ENCODE results near the gene SLC22A4.
A peak's percentile ranks its signal among the peaks of the same experiment; 100 is the strongest.

Gene SLC22A4

DNA sequence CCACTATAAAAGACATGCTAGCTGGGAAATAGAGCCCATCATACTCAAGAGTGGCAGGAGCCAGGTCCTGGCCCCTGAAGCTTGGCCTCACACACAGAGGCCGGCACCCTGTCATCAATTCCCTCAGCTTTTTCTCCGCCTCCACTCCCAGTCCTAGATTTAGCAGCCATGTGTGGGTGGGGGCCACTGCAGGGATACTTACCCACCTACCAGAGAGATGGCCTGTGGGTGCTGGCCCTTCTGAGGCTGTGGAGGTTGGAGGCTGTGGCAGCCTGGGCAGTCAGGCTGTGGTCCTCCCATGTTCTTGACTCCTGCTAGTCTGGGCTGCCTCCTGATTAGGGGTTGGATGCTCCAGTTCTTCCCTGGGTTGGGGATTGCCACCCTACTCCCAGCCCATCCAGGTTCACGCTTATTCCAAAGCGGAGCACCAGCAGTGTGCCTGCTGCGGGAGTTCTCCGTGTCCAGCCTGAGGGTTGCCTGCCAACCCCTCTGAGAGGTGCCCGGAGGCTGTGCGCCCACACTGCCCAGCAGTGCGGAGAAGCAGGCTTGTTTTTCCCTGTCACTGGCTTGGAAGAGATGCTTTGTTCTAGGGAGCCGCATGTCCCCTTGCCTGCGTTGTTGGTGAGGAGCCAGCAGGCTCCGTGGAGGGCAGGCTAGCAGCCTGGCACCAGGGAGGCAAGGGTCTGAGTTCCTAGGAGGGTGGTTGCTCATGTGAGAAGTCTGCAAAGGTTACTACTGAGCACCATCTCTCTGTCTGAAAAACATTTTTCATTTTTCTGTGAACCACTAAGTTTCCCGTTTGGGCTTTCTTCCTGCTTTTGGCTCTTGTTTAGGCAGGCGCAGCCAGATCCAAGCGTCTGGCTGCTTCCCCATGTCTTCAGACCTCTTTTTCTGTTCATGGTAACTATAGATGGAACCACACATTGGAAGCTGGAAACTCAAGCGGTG, 82.8 kb downstream of the SLC22A4 start:
- no peak for ATAC-seq

DNA sequence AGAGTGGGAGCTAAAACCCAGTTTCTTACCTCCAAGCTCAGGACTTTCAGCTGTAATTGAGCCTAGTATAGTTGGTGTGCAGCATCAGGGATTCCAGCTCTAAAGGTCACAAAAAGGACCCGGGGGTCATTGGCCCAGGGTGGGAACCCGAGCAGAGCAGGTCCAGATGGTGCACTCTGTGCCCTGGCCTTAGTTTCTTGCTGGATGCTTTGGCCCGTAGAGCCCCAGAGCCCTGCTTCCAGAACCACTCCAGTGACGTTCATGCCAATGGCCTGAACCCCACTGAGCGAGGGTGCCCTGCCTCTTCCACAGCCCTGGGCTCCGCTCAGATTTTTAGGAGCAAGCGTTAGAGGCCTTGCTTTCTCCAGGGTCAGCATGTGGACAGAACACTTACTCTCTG, 83.5 kb downstream of the SLC22A4 start:
- ATAC-seq, result no peak

DNA sequence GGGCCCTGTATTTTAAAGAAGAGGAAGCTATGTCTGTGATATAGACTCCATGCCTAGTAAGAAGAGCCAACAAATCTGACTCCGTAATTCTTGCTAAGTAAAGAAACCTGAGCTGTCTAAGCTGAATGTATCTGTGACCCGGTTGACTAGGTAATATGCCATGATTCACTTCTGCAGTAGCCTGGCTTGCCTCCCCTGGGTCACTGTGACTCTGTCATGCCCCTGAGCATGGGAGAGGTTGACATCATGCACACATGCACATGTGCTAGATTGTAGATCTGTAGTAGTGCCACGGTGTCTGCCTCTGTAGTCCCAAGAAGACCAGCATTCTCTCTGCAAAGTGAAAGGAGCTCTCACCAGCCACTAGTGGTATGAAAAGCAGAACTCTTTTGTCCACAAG, 84.4 kb downstream of the SLC22A4 start:
- no peak for ATAC-seq

DNA sequence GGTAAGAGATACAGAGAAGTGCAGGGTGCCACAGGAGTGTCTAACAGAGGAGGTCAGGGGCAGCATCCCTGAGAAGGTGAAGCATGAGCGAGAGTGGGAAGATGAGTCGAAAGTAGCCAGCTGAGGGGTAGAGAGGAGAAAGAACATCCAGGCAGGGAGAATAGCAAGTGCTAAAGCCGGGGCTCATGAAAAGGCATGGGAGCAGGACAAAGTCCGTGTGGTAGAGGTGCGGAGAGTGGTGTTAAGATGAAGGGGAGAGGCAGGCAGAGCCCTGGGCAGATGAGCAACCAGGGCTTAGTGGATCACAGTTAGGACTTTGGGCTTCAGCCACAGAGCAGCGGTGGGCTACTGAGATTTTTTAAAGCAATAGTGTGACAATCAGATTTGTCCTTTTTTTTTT, 85.9 kb downstream of the SLC22A4 start:
- no peak for ATAC-seq

DNA sequence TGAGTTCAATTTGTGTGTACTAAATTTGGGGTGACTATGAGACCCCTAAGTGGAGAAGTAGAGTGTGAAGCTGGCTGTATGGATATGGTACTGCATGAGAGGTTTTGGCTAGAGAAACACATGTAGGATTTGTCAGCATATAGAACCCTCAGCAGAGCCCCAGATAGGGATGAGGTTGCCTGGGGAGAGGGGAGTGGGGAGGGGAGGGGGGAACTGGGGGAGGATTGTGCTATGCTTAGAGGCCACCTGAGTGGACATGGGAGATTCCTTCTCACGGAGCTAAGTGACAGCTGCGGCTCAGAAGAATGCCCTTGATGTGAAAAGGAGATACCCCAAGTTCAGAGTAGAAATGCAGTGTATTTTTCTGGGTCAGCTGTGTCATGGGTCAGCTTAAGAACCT, 86.5 kb downstream of the SLC22A4 start:
- ATAC-seq, result no peak

DNA sequence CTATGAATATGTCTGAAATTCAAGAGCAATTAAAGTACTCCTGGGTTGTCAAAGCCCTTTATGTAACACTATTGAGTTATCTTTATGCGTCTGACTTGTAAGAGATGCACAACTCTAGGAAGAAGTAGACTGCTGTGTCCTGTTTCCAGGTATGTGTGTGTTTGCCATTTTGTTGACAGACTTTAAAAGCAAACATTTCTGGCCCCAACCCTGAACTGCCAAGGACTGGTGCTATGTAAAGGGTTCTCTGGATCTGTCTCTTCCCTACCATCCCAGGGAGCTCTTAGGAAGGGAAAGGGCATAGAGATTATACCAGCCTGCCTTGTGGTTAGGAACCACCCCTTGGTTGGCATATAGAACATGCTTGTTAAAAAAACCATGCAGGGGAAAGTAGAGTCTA, 87.4 kb downstream of the SLC22A4 start:
- no peak for ATAC-seq

DNA sequence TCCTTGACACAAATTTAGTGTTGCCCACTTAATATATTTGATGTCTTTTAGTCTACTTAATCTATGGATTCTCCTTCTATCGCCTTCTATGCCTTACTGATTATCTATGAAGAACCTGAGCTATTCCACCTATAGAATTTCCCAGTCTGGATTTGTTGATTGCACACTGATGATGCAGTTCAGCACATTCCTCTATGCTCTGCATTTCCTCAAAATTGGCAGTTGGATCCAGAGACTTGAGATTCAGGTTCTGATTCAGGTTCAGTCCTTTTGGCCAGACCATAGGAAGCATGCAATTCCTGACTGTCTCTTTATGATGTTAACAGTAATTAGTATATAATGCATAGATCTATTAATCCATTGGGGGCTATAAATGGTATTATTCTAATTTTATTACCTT, 89.1 kb downstream of the SLC22A4 start:
- ATAC-seq, result no peak

DNA sequence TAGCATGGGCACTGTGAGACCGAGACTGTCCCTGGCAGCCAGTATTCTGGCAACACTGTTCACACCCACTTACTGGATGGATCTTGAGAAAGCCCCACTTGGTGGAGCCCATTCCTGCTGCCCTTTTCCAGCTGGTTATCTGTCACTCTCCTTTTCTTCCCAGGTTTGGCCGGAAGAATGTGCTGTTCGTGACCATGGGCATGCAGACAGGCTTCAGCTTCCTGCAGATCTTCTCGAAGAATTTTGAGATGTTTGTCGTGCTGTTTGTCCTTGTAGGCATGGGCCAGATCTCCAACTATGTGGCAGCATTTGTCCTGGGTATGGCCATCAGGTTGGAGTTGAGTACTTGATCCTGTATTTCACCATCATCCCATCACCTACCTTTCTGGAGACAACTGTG, 89.8 kb downstream of the SLC22A4 start:
- no peak for ATAC-seq

DNA sequence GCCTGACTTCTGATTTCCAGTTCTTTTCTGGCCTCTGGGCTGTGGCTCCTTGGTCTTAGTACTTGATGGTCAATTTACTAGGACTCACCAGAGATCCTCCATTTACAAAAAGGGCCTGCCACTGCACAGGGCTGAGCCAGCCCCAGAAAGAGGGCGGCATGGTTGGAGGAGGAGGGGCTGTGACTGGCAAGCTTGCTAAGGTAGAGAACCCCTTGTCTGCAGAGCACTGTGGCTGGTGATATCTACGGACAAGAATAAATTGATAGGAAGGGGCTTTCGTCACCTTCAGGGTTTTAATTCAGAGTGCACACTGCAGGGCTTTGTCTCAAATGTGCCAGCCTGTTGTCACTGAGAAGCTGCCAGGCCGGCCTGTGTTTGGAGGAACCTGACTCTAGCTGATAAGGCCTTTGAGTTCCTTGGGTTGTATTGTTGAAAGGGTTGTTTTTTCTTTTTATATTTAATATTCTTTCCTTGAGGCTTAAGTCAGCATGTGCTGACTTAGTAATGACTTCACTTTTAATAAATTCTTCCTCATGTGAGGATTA, 90.4 kb downstream of the SLC22A4 start:
- no peak for ATAC-seq

DNA sequence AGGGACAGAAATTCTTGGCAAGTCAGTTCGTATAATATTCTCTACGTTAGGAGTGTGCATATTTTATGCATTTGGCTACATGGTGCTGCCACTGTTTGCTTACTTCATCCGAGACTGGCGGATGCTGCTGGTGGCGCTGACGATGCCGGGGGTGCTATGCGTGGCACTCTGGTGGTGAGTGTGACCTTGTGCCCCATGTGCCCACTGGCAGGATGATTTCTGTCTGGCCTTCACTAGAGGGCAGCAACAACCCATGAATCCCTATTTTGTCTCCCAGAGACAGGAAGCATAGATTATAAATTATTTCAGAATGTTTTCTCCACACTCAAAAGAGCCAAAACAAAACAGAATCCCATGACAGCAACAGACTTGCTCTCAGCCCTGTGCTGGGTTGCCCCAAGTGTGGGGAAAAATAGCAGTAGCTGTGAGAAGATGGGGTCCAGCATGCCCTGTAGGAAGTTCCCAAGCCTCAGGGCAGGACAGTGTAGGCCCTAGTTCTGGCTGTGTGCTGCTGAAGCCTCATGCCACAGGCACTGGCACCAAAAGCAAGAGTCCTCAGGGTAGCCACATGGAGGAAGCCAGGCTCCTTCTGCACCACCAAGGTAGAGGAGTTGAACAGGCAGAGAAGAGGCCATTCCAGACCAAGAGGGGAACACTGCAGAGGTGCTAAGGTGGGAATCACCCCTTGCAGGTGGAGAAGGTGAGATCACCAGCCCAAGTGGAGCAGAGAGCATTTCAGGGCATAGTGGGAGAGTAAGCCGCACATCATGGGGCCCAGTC, 91.3 kb downstream of the SLC22A4 start:
- ATAC-seq, result peak; percentile 41 to 57

DNA sequence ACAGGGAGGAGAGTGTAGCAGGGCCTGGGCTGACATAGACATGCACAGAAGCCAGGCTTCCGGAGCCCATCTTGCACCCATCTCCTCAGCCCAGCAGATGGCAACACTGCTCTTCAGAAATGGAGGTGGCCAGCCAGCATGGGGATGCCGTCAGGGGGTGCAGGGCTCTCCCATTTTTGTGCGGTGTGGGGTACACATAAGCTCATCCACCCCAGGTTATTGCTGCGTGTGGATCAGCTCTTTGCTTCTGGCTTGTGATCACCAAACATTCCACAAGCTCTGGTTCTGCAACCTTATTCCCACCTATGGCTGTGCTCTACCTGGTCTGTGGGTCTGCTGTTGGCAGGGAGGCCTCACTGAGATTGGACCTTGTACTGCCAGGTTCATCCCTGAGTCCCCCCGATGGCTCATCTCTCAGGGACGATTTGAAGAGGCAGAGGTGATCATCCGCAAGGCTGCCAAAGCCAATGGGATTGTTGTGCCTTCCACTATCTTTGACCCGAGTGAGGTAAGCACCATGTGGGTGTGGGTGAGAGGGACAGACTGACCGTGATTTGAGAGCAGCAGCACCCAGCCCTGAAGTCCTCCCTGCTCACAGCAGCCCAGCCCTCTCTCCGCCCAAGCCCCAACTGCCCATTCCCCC, 92.6 kb downstream of the SLC22A4 start:
- ATAC-seq, result peak; percentile 91 to 94

DNA sequence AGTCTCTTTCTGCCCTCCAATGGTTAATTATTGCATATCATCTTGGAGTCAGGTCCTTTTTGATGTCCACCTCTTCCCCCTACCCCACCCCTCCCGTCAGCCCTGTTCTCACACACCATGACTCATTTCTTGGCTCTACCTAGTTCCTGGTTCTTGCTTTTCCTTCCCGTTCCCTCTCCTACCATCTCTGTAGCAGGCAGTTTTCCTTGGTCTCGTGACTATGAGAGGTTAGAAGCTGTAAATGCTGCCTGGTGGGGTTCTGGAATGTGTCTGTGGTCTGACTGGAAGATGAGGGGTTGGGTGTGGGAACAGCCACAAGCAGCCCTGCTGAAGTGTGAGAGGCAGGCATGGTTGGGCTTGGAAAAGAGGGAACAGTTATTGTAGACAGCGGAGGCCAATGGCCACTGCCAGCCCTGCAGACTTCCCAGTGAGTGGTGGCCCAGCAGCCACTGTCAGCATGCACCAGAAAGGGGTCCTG, 93.5 kb downstream of the SLC22A4 start:
- ATAC-seq, result no peak

DNA sequence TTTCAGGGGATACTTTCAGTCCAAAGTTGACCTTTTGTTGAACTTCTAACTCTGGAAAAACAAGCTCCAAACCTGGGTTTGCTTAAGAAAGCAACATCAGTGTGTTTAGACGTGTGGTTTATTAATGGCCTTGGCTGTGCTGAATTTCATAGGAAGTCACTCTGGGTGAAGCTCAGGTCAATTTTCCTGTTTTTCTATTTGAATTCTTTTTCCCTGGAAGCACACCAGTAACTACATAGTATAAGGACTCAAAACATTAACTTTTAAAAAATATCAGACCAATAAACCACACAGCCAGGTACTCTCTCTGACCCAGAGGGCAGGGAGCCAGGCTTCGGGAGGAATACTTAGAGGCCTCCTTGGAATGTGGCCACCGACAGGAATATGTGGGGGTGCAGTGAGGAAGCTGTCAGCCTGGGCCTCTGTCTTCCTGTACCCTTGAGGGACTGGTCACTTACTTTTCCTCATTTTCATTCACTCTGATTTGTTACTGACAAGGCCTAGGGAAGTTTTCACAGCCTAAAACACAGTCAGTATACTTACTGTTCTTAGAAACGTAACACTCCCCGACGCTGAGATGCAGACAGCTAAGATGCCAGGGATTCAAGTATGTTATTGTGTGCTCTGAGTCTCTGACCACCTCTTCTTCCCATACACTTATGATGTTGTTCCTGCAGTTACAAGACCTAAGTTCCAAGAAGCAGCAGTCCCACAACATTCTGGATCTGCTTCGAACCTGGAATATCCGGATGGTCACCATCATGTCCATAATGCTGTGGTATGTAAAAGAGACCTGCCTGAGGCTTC, 94.3 kb downstream of the SLC22A4 start:
- no peak for ATAC-seq

DNA sequence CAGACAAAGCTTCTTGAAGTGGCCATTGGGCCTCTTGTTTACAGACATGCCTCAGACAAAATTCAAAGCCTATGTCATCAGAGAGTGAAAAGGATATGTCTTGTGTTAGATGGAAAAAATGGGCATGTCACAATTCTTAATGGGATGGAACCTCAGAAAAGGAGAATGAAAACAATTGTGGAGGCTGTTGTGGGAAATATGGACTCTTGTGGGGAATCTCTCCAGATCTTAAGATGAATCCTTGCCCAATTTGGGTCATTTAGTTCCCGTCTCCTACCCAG, 94.8 kb downstream of the SLC22A4 start:
- ATAC-seq, result no peak

DNA sequence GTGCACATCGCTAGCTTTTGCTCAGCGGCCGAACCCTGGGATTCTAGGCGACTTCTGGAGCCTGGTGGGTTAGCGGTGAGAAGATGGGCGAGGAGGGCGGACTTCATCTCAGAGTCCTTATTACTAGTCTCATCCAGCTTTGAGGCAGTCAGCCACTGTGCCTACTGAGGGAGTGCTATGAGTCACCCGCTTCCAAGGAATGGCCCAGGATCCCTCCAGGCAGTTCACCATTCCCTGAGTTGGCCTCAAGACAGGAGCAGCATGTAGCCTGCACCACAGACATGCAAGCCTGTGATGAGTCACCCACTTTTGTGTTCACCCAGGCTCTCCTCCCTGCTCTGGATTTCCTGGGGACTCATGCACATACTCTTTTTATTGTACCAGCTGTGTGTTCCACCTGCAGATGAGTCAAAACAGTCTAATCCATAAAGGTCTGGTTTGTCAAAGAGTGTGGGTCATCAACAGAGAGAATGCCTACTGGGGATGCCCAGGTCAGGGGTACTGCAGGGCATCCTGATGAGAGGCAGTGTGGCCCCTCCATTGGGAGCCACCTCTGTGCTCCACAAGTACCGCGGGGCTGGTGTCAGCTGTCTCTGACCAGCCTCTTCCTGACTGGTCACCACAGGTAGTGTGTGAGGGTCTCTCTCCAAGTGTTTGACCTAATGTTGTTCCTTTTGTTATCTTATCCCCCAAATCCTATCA, 95.5 kb downstream of the SLC22A4 start:
- peak; percentile 32 to 33 for ATAC-seq

DNA sequence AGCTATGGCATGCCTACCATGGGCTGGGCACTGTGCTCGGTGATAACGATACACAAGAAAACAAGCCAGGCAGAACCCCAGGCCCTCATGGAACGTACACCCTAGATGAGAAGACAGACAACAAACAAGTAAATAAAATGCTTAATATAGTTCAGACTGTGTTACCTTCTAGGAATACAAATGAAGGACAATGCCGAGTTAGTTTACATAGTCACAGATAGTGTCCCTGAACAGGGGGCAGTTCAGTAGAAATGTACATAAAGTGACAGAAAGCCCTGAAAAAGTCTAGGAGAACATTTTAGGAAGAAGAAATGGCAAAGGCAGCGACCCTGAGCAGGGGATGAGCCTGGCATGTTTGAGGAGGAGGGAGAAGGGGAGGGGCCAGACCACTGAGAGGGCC, 97.1 kb downstream of the SLC22A4 start:
- ATAC-seq, result no peak

DNA sequence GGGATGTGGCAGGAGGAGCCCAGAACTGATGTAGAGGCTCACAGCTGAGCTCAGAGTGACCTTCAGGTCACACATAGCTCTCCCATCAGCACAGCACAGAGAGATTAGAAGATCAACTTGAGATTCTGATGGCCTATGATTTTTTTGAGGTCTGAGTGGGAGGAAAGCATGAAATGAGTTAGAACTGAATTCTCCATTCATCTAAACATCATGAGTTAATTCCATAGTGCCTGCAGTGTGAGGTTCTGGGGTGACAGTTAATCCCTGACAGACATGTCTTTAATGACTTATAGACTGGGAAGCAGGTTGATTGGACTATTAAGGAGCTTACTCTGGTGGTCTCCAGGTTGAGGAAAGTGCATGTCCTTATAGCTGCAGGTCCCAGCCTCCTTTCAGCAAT, 97.7 kb downstream of the SLC22A4 start:
- no peak for ATAC-seq

DNA sequence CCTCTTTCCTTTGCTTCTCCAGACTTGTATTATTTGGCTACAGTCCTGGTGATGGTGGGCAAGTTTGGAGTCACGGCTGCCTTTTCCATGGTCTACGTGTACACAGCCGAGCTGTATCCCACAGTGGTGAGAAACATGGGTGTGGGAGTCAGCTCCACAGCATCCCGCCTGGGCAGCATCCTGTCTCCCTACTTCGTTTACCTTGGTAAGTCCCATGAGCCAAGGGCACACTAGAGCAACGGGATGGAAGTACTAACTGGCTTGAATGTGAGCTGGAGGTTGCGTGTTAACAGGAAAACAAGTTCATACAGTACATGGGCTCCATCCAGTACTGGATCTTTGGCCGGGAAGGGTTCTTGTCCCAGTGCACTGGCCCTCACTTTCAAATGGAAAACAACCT, 98.2 kb downstream of the SLC22A4 start:
- no peak for ATAC-seq

DNA sequence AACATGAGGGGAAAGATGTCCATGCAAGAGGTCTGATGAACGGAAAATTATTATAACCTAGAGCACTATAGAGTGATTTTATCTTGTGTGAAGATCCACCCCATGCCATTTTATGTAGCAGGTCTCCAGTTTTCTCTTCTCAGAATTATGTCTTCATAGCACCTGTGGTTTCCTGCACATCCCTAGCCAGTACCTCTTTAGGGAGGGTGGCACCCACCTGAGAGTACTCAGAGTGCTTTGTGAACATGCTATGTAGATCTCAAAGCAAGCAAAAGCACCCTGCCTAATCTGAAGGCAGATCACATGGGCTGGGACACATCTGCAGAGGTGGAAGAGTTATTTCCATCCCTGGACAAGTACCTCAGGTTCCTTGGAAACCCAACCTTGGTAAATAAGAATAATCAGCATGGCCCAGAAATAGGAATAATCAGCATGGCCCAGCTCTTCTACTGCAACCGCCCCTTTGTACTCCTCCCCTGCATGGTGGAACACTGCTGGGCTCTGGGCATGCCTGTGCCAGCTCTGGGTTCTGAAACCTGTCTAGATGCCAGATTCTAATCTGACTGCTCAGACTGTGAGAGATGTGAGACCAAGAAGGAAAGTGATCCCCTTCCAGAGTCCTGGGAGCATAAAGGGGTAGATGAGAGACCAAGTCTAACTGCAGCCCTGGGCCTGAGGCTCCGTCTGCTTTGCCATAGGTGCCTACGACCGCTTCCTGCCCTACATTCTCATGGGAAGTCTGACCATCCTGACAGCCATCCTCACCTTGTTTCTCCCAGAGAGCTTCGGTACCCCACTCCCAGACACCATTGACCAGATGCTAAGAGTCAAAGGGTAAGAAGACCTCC, 99.0 kb downstream of the SLC22A4 start:
- no peak for ATAC-seq
